Globus pallidus (tissue), 1 donor: ENCODE measurements around the gene BABAM2.
"Not testable (repeated sequence)": the region's sequence is repeated elsewhere in the genome, so short reads cannot be mapped to it uniquely, and the experiment has no call there.

Source experiments
- DNase-seq: peaks from one replicate; pipeline ENCODE4 v3.0.0-alpha.2; 2015; ENCODE audit warnings: low spot score

The BABAM2 gene

GRCh38 chr2:28332696-28333095 lies 442.2 kb downstream of the BABAM2 start:
- no peak for DNase-seq

GRCh38 chr2:28333606-28334526 lies 443.3 kb downstream of the BABAM2 start:
- no peak for DNase-seq

- DNase-seq, result no peak
Measured at GRCh38 chr2:28334527-28334894, 444.0 kb downstream of the BABAM2 start.

GRCh38 chr2:28335265-28335664 lies 444.7 kb downstream of the BABAM2 start:
- DNase-seq, result not testable (repeated sequence)

- no peak for DNase-seq
Measured at GRCh38 chr2:28335666-28336065, 445.1 kb downstream of the BABAM2 start.

- DNase-seq, result no peak
Measured at GRCh38 chr2:28336264-28336980, 445.9 kb downstream of the BABAM2 start.

GRCh38 chr2:28336982-28337627 lies 446.6 kb downstream of the BABAM2 start:
- no peak for DNase-seq

- DNase-seq, result no peak
Measured at GRCh38 chr2:28338046-28338817, 447.7 kb downstream of the BABAM2 start.

GRCh38 chr2:28338831-28339321 lies 448.3 kb downstream of the BABAM2 start:
- DNase-seq, result no peak

- no peak for DNase-seq
Measured at GRCh38 chr2:28339516-28340175, 449.1 kb downstream of the BABAM2 start.

- no peak for DNase-seq
Measured at GRCh38 chr2:28340312-28341202, 450.0 kb downstream of the BABAM2 start.

- DNase-seq, result no peak
Measured at GRCh38 chr2:28341208-28341891, 450.8 kb downstream of the BABAM2 start.

- no peak for DNase-seq
Measured at GRCh38 chr2:28342081-28342967, 451.8 kb downstream of the BABAM2 start.

GRCh38 chr2:28343184-28343942 lies 452.8 kb downstream of the BABAM2 start:
- no peak for DNase-seq

GRCh38 chr2:28343971-28344715 lies 453.6 kb downstream of the BABAM2 start:
- DNase-seq, result no peak

GRCh38 chr2:28344756-28345373 lies 454.3 kb downstream of the BABAM2 start:
- DNase-seq, result no peak

GRCh38 chr2:28345619-28346018 lies 455.1 kb downstream of the BABAM2 start:
- no peak for DNase-seq
